HG03280 (cell line): ENCODE data around the gene KRT78.

Source experiments
- ATAC-seq: cut with Tn5 transposase; IDR thresholded peaks from one replicate; pipeline ENCODE4 v1.9.1; 2021; ENCODE audit warnings: mild to moderate bottlenecking, moderate library complexity; ENCODE audit not compliant: unreplicated experiment

KRT78 gene

DNA sequence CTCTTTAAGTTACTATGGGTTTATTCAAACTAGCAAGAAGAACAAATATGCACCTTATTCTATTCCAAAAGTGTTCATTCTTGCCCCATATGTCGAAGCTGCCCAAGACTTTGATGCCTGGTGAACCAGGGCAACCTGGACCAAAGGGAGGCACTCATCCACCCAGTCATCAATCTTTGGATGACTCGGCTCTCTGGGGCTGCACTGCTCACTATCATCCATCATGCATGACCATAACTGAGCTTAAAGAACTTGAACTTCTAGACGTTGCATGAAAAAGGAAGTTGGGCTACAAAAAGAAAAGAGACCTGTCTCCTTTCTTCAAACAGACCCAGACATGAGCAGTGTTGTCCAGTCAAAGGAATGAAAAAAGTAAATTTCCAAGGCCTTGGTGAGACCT lies 36.0 kb downstream of the KRT78 start:
- ATAC-seq: no peak

DNA sequence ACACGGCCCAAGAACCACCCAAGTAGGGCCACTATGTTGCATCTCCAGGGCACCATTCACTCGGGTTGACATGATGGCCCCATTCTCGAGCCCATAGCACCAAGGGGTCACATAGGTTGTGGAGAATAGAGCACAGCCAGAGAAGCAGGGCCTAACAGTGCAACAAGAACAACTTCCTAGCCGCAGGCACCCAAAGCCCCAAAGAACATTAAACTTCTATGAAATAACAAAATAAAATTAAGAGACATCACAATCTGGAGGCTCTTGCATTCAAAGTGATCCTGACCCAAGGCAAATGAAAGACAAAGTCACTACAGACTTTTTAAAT lies 36.8 kb downstream of the KRT78 start:
- ATAC-seq: no peak

GRCh38 chr12:52811191-52812072 lies 37.4 kb downstream of the KRT78 start:
- no peak for ATAC-seq

DNA sequence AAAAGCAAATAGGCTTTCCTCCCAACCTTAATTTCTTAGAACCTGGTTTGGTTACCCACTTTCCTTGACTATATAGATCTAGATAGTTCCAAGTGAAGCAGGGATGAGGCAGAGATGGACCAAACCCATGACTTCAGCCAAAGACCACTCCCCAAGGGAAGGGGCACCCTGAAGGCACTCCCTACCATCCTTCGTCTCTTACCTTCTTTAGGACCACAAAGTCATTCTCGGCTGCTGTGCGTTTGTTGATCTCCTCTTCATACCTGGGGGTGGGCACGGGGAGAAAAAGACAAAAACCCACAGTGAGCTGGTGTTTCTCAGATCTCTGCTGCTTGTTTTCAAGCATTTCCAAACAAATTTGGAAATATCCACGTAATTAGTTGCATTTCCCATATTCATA lies 38.2 kb downstream of the KRT78 start:
- no peak for ATAC-seq

DNA sequence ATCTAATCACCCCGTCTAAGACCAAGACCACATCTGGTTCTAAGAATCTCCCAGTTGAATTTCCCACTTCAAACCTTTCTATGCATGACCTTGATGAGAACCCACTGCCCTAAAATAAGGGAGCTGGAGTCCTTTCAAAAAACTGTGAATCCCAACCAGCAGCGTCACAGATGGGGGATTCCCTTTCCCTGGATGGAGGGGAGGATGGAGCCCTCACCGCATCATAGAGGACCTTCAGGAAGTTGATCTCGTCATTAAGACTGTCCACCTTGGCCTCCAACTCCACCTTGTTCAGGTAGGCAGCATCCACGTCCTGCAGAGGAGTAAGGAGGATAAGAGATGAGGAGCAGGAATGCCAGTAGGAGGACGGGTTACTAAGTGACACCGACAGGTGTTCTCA lies 39.6 kb downstream of the KRT78 start:
- no peak for ATAC-seq

DNA sequence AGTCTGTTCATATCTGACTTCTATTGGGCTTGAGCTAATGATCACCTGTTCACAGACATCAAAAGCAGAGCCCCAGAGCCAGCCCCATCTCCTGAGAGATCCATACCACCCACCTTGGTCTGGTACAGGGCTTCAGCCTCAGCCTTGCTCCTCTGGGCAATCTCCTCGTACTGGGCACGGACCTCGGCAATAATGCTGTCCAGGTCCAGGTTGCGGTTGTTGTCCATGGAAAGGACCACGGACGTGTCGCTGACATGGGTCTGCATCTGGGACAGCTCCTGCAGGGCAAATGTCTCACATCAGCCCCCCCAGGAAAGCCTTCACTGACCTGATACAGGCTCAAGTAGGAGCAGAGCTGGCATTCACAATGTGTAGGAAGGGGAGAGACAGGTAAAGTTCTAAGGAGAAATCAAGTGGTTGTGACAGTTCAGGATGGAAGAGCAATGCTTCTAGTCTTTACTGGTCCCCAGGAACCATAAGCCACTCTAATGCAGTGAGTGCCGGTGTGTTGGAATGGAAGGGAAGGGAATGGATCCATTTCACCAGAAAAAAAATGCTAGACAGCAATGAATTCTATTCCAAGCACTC lies 40.1 kb downstream of the KRT78 start:
- no peak for ATAC-seq

GRCh38 chr12:52807544-52808470 lies 41.0 kb downstream of the KRT78 start:
- no peak for ATAC-seq

DNA sequence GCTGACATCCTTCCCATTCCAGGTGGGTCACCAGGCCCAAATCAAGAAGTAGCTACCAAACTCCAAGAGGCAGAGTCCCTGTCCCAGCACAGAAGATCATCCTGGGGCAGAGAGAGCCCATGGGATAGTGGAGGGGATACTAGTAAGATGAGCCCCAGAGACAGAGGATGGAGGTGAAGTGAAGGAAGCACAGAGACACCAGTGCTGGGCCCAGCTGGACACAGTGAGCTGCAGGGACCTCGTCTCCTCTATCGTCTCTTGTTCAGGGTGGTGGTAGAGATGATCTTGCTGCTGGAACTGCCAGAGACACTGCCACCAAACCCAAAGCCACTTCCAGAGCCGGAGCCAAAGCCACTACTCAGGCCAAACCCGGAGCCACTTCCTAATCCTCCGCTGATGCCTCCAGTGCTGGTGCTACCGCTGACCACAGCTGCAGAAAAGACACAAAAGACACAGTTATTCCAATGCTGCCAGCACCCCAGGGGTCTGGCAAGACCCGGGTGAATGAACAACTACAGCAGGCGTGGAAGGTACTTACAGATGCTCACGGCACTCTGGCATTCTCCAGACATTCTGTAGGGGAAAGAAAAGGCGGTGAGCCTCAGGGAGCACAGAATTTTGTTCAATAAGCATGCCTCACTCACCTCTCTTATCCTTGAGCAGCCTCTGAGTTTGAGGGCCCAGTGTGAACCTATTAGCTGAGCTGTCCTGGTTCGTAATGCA lies 41.8 kb downstream of the KRT78 start:
- no peak for ATAC-seq

GRCh38 chr12:52806169-52806811 lies 42.5 kb downstream of the KRT78 start:
- ATAC-seq: no peak

DNA sequence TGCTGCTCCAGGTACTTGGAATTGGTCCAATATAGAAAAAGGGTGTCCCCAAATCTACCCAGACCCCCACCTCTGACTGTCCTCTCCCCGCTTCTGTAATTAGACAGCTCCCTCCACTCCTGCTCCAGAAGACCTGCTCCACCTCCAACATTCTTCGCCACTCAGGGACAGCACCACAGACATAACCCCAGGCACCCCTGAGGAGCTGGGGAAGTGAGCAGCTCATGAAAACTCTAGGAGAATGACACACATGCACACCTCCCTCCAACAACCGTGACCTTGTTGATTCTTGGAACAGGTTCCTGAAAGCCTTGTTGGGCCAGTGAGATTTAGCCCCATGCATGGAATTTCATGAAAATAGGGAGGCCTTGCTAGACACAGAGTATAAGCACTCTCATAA lies 43.1 kb downstream of the KRT78 start:
- ATAC-seq: no peak

DNA sequence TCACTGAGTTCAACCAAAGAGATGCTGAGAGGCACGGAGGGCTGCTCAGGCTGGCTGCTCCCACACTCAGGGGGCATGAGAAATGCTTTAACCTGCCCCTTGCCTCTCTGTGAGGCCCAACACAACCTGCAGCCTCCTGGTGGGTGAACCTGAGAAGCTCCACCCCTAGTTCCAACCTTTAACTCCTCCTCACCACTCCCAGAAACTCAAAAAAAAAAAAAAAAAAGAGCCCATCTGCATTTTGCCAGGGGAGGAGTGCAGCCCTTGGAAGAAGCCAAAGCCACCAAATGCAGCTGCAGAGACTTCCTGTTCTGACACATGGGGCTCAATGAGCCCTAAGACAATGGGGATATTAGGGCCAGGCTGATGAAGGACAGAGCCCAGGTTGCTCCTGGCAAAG lies 43.8 kb downstream of the KRT78 start:
- no peak for ATAC-seq

- ATAC-seq: no peak
These were observed 46.4 kb downstream of the KRT78 start for GRCh38 chr12:52802442-52802841.

DNA sequence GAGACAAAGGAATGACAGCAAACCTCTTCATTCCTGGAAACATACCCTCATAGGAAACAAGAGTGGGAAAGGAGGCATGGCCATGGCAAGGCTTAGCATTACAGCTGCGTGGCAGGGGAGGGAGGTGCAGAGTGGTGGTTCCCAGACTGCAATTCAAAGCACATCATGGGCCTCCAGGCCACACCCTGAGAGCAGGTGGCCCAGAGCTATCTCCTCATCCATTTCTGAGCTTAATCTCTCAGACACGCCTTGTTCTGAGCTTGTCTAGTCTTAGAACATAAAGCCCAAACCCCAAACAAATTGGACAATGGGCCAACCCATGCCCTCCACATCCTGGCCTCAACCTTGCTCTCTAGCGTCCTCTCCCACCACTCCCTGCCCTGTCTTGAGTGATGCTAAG lies 47.0 kb downstream of the KRT78 start:
- no peak for ATAC-seq

- no peak for ATAC-seq
These were observed 48.4 kb downstream of the KRT78 start for GRCh38 chr12:52800259-52800917.

DNA sequence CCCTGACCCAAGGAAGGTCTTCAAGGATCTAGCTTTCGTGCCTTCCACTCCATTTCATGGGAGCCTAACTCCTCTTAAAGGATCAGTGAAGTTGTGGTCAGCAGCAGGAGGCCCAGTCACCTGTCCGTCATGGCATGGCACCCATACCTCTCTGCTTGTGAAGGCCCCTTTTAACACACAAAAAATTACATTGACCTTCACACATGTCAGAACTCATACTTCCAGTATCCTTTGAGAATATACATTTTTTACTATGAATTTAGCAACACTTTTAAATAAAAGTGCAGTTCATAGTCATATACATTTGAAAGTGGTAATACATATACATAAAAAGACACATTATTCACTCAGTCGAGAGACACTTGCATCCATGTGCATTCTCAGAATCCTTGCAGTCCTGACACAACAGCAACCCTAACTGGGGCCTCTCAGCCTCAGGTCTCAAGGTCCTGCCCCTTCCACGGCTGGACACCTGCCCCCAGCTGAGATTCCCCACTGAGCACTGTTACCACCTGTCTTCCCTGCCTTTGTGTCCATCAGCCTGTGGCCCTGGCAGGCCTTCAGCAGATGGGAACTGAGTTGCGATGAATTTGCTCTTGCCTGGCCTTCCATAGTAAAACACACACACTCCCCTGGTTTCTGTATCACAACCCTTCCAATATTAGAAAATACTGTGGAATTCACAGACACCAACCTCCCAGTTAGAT lies 49.1 kb downstream of the KRT78 start:
- ATAC-seq: no peak

DNA sequence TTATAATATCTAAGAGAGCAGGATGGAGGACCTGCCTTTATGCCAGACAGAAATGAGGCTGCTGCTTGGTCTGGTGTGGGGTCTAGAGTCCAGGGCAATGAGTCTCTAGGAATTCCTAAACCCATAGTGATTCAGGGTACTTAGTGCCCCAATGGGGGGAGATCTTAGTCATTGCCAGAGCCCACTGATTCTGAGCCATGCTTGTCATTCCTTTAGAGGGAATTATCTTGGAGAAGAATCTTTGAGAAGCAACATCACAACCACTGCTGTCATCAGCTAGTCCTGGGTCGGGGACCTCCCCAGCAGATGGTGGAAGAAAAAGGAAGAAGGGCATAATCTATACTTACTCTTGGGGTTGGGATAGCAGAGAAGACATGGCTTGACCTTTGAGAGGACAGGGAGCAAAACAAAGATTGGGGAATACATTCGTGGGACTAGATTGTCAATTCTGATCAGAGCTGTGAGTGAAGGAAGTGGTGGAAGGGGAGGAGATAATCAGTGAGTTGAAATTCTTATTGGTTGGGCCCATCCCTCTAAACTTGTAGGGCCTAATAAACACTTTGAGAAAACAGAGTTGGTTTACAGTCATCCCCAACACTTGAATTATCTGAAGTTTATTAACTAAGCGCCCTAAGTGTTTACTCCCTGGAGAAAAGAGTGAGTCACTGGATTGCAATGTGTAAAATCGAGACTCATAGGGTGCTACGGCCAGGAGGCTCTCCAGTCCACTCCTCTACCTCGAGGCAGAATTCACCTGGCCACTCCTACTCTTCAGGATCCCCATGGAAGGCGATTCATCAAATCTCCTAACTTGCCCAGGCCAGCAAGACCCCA lies 49.9 kb downstream of the KRT78 start:
- no peak for ATAC-seq

- no peak for ATAC-seq
These were observed 50.7 kb downstream of the KRT78 start for GRCh38 chr12:52798003-52798670.

GRCh38 chr12:52797529-52797894 lies 51.3 kb downstream of the KRT78 start:
- ATAC-seq: no peak
